SK-N-SH treated with all-trans-retinoic acid at 6 μM for 48 hours (cell line): Measurements from ENCODE around the gene QRICH2.

ENCODE experiments used
- ARNTL ChIP-seq: fragments of 450-650 bp; formaldehyde crosslinking; IDR thresholded peaks from 2 replicates; pipeline ENCODE4 v1.5.0; 2020; ENCODE audit warnings: low read depth, mild to moderate bottlenecking, moderate library complexity, borderline replicate concordance
- PPARA ChIP-seq: fragments of 250-450 bp; sonication (Bioruptor Pico); IDR thresholded peaks from 2 replicates; pipeline ENCODE4 v1.5.0; 2020; ENCODE audit warnings: mild to moderate bottlenecking, borderline replicate concordance
- RARB ChIP-seq: fragments of 250-450 bp; sonication (Bioruptor Pico); IDR thresholded peaks from 2 replicates; pipeline ENCODE4 v1.8.0; 2021; ENCODE audit warnings: mild to moderate bottlenecking, moderate library complexity
- ZNF565 ChIP-seq: fragments of 450-650 bp; formaldehyde crosslinking; conservative IDR thresholded peaks from 2 replicates; pipeline ENCODE4 v1.5.0; 2020; ENCODE audit warnings: low read depth, mild to moderate bottlenecking, moderate library complexity

GRCh38 chr17:76272541-76273444 is 35.3 kb downstream of the QRICH2 start:
- TF ChIP-seq RARB (CRISPR knock-in tag) (no peak), PPARA (CRISPR knock-in tag) (no peak), ARNTL (no peak), ZNF565 (CRISPR knock-in tag) (no peak)
